ENCODE results near the gene LARGE1.

DNA sequence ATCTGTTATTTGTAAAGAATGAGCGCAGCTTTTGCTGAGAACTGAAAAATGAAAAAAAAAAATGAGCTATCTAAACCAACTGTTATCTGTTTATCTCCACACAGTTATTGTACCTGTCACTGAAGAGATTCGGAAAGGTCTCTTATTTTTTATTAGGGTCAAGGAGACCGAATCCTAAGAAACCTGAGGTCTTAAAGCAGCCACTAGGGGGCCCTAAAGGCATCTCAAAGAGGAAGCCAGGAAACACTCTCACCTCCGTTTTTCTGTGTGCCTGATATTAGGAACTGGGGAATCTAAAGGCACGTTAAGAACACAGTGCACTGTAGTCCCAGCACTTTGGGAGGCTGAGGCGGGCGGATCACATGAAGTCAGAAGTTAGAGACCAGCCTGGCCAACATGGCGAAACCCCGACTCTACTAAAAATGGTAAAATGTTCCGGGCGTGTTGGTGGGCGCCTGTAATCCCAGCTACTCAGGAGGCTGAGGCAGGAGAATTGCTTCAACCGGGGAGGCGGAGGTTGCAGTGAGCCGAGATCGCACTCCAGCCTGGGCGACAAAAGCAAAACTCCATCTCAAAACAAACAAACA, 3.5 kb upstream of the LARGE1 start:
- TF ChIP-seq POLR2A (IDR thresholded peaks at IDR 0.05): no peak
- TF ChIP-seq, protein P1, sequence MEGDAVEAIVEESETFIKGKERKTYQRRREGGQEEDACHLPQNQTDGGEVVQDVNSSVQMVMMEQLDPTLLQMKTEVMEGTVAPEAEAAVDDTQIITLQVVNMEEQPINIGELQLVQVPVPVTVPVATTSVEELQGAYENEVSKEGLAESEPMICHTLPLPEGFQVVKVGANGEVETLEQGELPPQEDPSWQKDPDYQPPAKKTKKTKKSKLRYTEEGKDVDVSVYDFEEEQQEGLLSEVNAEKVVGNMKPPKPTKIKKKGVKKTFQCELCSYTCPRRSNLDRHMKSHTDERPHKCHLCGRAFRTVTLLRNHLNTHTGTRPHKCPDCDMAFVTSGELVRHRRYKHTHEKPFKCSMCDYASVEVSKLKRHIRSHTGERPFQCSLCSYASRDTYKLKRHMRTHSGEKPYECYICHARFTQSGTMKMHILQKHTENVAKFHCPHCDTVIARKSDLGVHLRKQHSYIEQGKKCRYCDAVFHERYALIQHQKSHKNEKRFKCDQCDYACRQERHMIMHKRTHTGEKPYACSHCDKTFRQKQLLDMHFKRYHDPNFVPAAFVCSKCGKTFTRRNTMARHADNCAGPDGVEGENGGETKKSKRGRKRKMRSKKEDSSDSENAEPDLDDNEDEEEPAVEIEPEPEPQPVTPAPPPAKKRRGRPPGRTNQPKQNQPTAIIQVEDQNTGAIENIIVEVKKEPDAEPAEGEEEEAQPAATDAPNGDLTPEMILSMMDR (IDR thresholded peaks at IDR 0.05): peak in 5 of 6 experiments; percentile 39 to 78 (median 74)

Measured in Peyer's patch (tissue), 4 donors.